Myocyte (in vitro differentiated cells): Measurements from ENCODE around the gene SOX13. TPM values are rescaled to one million over a fixed set of nuclear protein-coding genes. Genes with fewer than 3 reads are reported as not detected.

ENCODE experiments used
- DNase-seq: peaks from one replicate; pipeline ENCODE4 v3.0.0-alpha.2; 2012; ENCODE audit warnings: low read depth
- total RNA-seq: library from RNA; depleted of rRNA; stranded (reverse); fragments of >200 nt; gene quantifications from 2 replicates; pipeline ENCODE4 v1.2.3, GENCODE V29; 2014

The SOX13 gene
- total RNA-seq, 1 donor from 2014 or later: 2.8 TPM

- peak; percentile 28 for DNase-seq
Observed at GRCh38 chr1:204130178-204130577, 57.3 kb downstream of the SOX13 start.

GRCh38 chr1:204130981-204131892 is 58.3 kb downstream of the SOX13 start:
- DNase-seq: peak; percentile 61

GRCh38 chr1:204131978-204132377 is 59.1 kb downstream of the SOX13 start:
- DNase-seq: no peak

- DNase-seq: no peak
Observed at GRCh38 chr1:204132718-204133117, 59.8 kb downstream of the SOX13 start.

- DNase-seq: no peak
Observed at GRCh38 chr1:204134103-204134502, 61.2 kb downstream of the SOX13 start.

GRCh38 chr1:204136814-204137213 is 63.9 kb downstream of the SOX13 start:
- no peak for DNase-seq

GRCh38 chr1:204139088-204139487 is 66.2 kb downstream of the SOX13 start:
- no peak for DNase-seq

- no peak for DNase-seq
Observed at GRCh38 chr1:204139952-204140351, 67.0 kb downstream of the SOX13 start.

GRCh38 chr1:204141131-204141530 is 68.2 kb downstream of the SOX13 start:
- no peak for DNase-seq

GRCh38 chr1:204142032-204142974 is 69.4 kb downstream of the SOX13 start:
- DNase-seq: no peak

- DNase-seq: no peak
Observed at GRCh38 chr1:204143276-204144041, 70.5 kb downstream of the SOX13 start.

GRCh38 chr1:204145033-204145504 is 72.2 kb downstream of the SOX13 start:
- DNase-seq: no peak

- no peak for DNase-seq
Observed at GRCh38 chr1:204146309-204146708, 73.4 kb downstream of the SOX13 start.

GRCh38 chr1:204146965-204147364 is 74.0 kb downstream of the SOX13 start:
- DNase-seq: no peak

GRCh38 chr1:204147406-204148383 is 74.8 kb downstream of the SOX13 start:
- DNase-seq: no peak

GRCh38 chr1:204149107-204149506 is 76.2 kb downstream of the SOX13 start:
- DNase-seq: no peak

- DNase-seq: no peak
Observed at GRCh38 chr1:204149635-204150565, 77.0 kb downstream of the SOX13 start.

- no peak for DNase-seq
Observed at GRCh38 chr1:204150702-204151551, 78.0 kb downstream of the SOX13 start.
